B cell (primary cell): ENCODE measurements around the gene ARHGEF3.

ENCODE experiments used
- EZH2 ChIP-seq: IDR thresholded peaks from 2 replicates; pipeline ENCODE4 v1.6.1; 2012; ENCODE audit warnings: borderline replicate concordance, low read depth, mild to moderate bottlenecking, moderate library complexity, low read length; ENCODE audit not compliant: insufficient read depth, poor library complexity, severe bottlenecking
- TF ChIP-seq, protein P1 (sequence below): fragments of 200-600 bp; IDR thresholded peaks from one replicate; pipeline ENCODE4 v1.8.0; 2022; ENCODE audit warnings: antibody characterized with exemption, mild to moderate bottlenecking

GRCh38 chr3:56823984-56824703 lies 22.4 kb upstream of the ARHGEF3 start:
- TF ChIP-seq, protein P1, sequence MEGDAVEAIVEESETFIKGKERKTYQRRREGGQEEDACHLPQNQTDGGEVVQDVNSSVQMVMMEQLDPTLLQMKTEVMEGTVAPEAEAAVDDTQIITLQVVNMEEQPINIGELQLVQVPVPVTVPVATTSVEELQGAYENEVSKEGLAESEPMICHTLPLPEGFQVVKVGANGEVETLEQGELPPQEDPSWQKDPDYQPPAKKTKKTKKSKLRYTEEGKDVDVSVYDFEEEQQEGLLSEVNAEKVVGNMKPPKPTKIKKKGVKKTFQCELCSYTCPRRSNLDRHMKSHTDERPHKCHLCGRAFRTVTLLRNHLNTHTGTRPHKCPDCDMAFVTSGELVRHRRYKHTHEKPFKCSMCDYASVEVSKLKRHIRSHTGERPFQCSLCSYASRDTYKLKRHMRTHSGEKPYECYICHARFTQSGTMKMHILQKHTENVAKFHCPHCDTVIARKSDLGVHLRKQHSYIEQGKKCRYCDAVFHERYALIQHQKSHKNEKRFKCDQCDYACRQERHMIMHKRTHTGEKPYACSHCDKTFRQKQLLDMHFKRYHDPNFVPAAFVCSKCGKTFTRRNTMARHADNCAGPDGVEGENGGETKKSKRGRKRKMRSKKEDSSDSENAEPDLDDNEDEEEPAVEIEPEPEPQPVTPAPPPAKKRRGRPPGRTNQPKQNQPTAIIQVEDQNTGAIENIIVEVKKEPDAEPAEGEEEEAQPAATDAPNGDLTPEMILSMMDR = no peak
- TF ChIP-seq EZH2 = no peak
